Mesenchymal stem cell (in vitro differentiated cells and primary cell): ENCODE results near the gene SLC16A6.

Experiments used
- DNase-seq: peaks from one replicate; pipeline ENCODE4 v3.0.0-alpha.2; 2013
- H2AFZ ChIP-seq: one replicate; pipeline ENCODE4 v1.6.1; 2013; ENCODE audit warnings: low read depth, mild to moderate bottlenecking, control low read depth, inconsistent platforms, low read length, moderate library complexity
- H2AK5ac ChIP-seq: 2 replicates; pipeline ENCODE4 v1.6.1; 2013; ENCODE audit warnings: low read length, moderate library complexity, mild to moderate bottlenecking, inconsistent platforms; ENCODE audit not compliant: severe bottlenecking
- H2BK120ac ChIP-seq: one replicate; pipeline ENCODE4 v1.6.1; 2013; ENCODE audit warnings: low read depth, mild to moderate bottlenecking, inconsistent platforms, low read length, moderate library complexity
- H2BK12ac ChIP-seq, 2 experiments: one replicate each; pipeline ENCODE4 v1.6.1; 2013; ENCODE audit warnings: inconsistent platforms in 2 of 2, low read length in 2 of 2, mild to moderate bottlenecking in 2 of 2, moderate library complexity in 2 of 2, control low read depth in 1 of 2
- H2BK15ac ChIP-seq: one replicate; pipeline ENCODE4 v1.6.1; 2013; ENCODE audit warnings: mild to moderate bottlenecking, low read depth, inconsistent platforms; ENCODE audit not compliant: poor library complexity, severe bottlenecking
- H2BK5ac ChIP-seq: 2 replicates; pipeline ENCODE4 v1.6.1; 2013; ENCODE audit warnings: low read depth, mild to moderate bottlenecking, low read length, control low read depth, inconsistent platforms; ENCODE audit not compliant: poor library complexity, severe bottlenecking
- H3K14ac ChIP-seq, 2 experiments: one replicate each; pipeline ENCODE4 v1.6.1; 2013; ENCODE audit warnings: inconsistent platforms in 2 of 2, low read length in 2 of 2, control low read depth in 1 of 2, mild to moderate bottlenecking in 1 of 2, moderate library complexity in 1 of 2
- H3K18ac ChIP-seq, 2 experiments: one replicate each; pipeline ENCODE4 v1.6.1; 2013; ENCODE audit warnings: inconsistent platforms in 2 of 2, low read length in 2 of 2, control low read depth in 1 of 2, low read depth in 1 of 2, mild to moderate bottlenecking in 1 of 2
- H3K23ac ChIP-seq, 2 experiments: one replicate each; pipeline ENCODE4 v1.6.1; 2013; ENCODE audit warnings: inconsistent platforms in 2 of 2, low read length in 2 of 2, mild to moderate bottlenecking in 2 of 2, moderate library complexity in 2 of 2, control low read depth in 1 of 2
- H3K27ac ChIP-seq: 2 replicates; pipeline ENCODE4 v1.5.1; 2013; ENCODE audit warnings: mild to moderate bottlenecking, moderate library complexity, low read length, control low read depth, inconsistent platforms; ENCODE audit not compliant: poor library complexity, severe bottlenecking
- H3K27me3 ChIP-seq, 2 experiments: 2 replicates each; pipeline versions ENCODE4 v1.6.1 to v1.7.0; 2013; ENCODE audit warnings: low read length in 2 of 2, mild to moderate bottlenecking in 2 of 2, moderate library complexity in 2 of 2, control low read depth in 1 of 2, inconsistent platforms in 1 of 2; ENCODE audit not compliant: control insufficient read depth in 1 of 2, insufficient read depth in 1 of 2
- H3K36me3 ChIP-seq, 2 experiments: 2 replicates each; pipeline versions ENCODE4 v1.6.1 to v1.7.0; 2013; ENCODE audit warnings: low read length in 2 of 2, control low read depth in 1 of 2, inconsistent platforms in 1 of 2, low read depth in 1 of 2, mild to moderate bottlenecking in 1 of 2; ENCODE audit not compliant: insufficient read depth in 2 of 2, control insufficient read depth in 1 of 2
- H3K4ac ChIP-seq, 2 experiments: one replicate each; pipeline ENCODE4 v1.6.1; 2013; ENCODE audit warnings: inconsistent platforms in 2 of 2, low read length in 2 of 2, mild to moderate bottlenecking in 2 of 2, moderate library complexity in 2 of 2, control low read depth in 1 of 2, low read depth in 1 of 2
- H3K4me1 ChIP-seq: 2 replicates; pipeline ENCODE4 v1.6.1; 2013; ENCODE audit warnings: low read depth, low read length, control low read depth; ENCODE audit not compliant: control insufficient read depth, insufficient read depth
- H3K4me2 ChIP-seq: 2 replicates; pipeline ENCODE4 v1.6.1; 2013; ENCODE audit warnings: low read length, mild to moderate bottlenecking, inconsistent platforms; ENCODE audit not compliant: poor library complexity, severe bottlenecking
- H3K4me3 ChIP-seq, 2 experiments: 2 replicates each; pipeline versions ENCODE4 v1.5.1 to v1.7.0; 2013; ENCODE audit warnings: low read length in 2 of 2, mild to moderate bottlenecking in 2 of 2, control low read depth in 1 of 2, low read depth in 1 of 2; ENCODE audit not compliant: insufficient read depth in 1 of 2
- H3K79me1 ChIP-seq: replicated peaks from 2 replicates; pipeline ENCODE4 v1.6.1; 2013; ENCODE audit warnings: mild to moderate bottlenecking, control low read depth, low read length, inconsistent platforms; ENCODE audit not compliant: poor library complexity, severe bottlenecking
- H3K9ac ChIP-seq: 2 replicates; pipeline ENCODE4 v1.7.0; 2013; ENCODE audit warnings: mild to moderate bottlenecking, low read length, moderate library complexity
- H3K9me3 ChIP-seq: 2 replicates; pipeline ENCODE4 v1.7.0; 2013; ENCODE audit warnings: mild to moderate bottlenecking, low read length; ENCODE audit not compliant: control insufficient read depth
- H4K8ac ChIP-seq: one replicate; pipeline ENCODE4 v1.6.1; 2013; ENCODE audit warnings: inconsistent platforms, mild to moderate bottlenecking, low read length, moderate library complexity
- H4K91ac ChIP-seq: one replicate; pipeline ENCODE4 v1.6.1; 2013; ENCODE audit warnings: mild to moderate bottlenecking, low read length, inconsistent platforms
- WGBS: methylation state at CpG from one replicate; pipeline ENCODE4 v1.1.7; 2013; ENCODE audit warnings: mixed read lengths; 5-methylcytosine and 5-hydroxymethylcytosine counted together

Gene SLC16A6

GRCh38 chr17:68293490-68294195, 2.7 kb upstream of the SLC16A6 start:
- Histone ChIP-seq H3K27ac (no peak overlapping the region), H4K91ac (no peak overlapping the region), H3K9ac (no peak overlapping the region), H3K9me3 (no peaks in the 10 kb centered on the region), H3K14ac (no peak overlapping the region), H2BK120ac (no peak overlapping the region), H2AFZ (no peak overlapping the region), H2BK12ac (no peak overlapping the region), H2BK5ac (no peak overlapping the region), H3K18ac (peak overlapping the region in 1 of 2 experiments; percentile 49), H2AK5ac (no peak overlapping the region), H3K4me3 (no peak overlapping the region), H3K27me3 (peaks cover 29 to 55% of the 10 kb centered on the region in 2 experiments), H3K23ac (no peak overlapping the region), H3K79me1 (no peaks in the 10 kb centered on the region), H3K4ac (peak overlapping the region in 1 of 2 experiments; percentile 13), H4K8ac (no peak overlapping the region), H3K4me2 (no peak overlapping the region), H3K4me1 (peaks cover 12% of the 10 kb centered on the region), H2BK15ac (no peak overlapping the region), H3K36me3 (no peaks in the 10 kb centered on the region)
- no peak for DNase-seq
- 88% methylated on average over 6 of the region's 6 CpGs for WGBS

DNA sequence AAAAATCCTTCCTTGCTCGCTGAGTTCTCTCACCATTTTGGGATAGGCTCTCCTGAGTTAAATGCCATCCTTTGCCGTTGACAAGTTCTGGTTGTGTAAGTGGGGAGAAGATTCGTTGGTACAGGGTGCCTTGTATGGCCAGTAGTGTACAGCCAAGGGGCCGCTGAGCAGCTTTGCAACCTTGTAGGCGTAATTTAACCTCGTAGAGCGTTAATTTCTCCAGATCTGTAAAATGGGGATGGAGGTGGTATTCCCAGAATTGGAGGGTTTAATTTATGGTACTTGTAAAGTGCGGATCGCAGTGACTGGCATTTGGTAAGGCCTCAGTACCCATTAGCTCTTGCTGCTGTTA, 1.7 kb upstream of the SLC16A6 start:
- Histone ChIP-seq H3K9ac (peak overlapping the region; percentile 77), H2BK12ac (no peak overlapping the region), H3K4ac (no peak overlapping the region), H2AFZ (no peak overlapping the region), H3K79me1 (no peaks in the 10 kb centered on the region), H3K9me3 (no peaks in the 10 kb centered on the region), H2BK15ac (no peak overlapping the region), H4K8ac (no peak overlapping the region), H3K4me1 (peaks cover 12% of the 10 kb centered on the region), H2AK5ac (no peak overlapping the region), H2BK5ac (no peak overlapping the region), H3K4me2 (peak overlapping the region; percentile 100), H3K23ac (no peak overlapping the region), H2BK120ac (no peak overlapping the region), H3K18ac (peak overlapping the region in 1 of 2 experiments; percentile 86), H3K4me3 (peak overlapping the region in 1 of 2 experiments; percentile 82), H4K91ac (no peak overlapping the region), H3K27ac (no peak overlapping the region), H3K27me3 (peaks cover 29 to 55% of the 10 kb centered on the region in 2 experiments), H3K14ac (no peak overlapping the region), H3K36me3 (no peaks in the 10 kb centered on the region)
- WGBS: 45% methylated on average over 9 of the region's 9 CpGs
- no peak for DNase-seq

GRCh38 chr17:68291836-68292688, 1.1 kb upstream of the SLC16A6 start:
- Histone ChIP-seq H2AFZ (peak overlapping the region; percentile 32), H3K27ac (no peak overlapping the region), H4K91ac (peak overlapping the region; percentile 92), H2BK12ac (peak overlapping the region in 1 of 2 experiments; percentile 30), H2AK5ac (no peak overlapping the region), H2BK5ac (no peak overlapping the region), H3K79me1 (no peaks in the 10 kb centered on the region), H2BK120ac (peak overlapping the region; percentile 96), H3K4me2 (peak overlapping the region; percentile 100), H2BK15ac (peak overlapping the region; percentile 81), H3K4ac (peak overlapping the region; percentile 34 to 93), H3K23ac (no peak overlapping the region), H3K14ac (peak overlapping the region in 1 of 2 experiments; percentile 68), H4K8ac (peak overlapping the region; percentile 91), H3K18ac (peak overlapping the region; percentile 81 to 86), H3K9ac (peak overlapping the region; percentile 77), H3K27me3 (peaks cover 29 to 55% of the 10 kb centered on the region in 2 experiments), H3K9me3 (no peaks in the 10 kb centered on the region), H3K4me3 (peak overlapping the region; percentile 76 to 82), H3K4me1 (peaks cover 12% of the 10 kb centered on the region), H3K36me3 (no peaks in the 10 kb centered on the region)
- 2% methylated on average over 56 of the region's 76 CpGs for WGBS
- peak; percentile 85 for DNase-seq
